Amniotic epithelial cell (primary cell): ENCODE measurements around the gene NUP210L.

Source experiments
- DNase-seq: peaks from one replicate; pipeline ENCODE4 v3.0.0-alpha.2; 2010; ENCODE audit warnings: low read depth

The NUP210L gene

DNA sequence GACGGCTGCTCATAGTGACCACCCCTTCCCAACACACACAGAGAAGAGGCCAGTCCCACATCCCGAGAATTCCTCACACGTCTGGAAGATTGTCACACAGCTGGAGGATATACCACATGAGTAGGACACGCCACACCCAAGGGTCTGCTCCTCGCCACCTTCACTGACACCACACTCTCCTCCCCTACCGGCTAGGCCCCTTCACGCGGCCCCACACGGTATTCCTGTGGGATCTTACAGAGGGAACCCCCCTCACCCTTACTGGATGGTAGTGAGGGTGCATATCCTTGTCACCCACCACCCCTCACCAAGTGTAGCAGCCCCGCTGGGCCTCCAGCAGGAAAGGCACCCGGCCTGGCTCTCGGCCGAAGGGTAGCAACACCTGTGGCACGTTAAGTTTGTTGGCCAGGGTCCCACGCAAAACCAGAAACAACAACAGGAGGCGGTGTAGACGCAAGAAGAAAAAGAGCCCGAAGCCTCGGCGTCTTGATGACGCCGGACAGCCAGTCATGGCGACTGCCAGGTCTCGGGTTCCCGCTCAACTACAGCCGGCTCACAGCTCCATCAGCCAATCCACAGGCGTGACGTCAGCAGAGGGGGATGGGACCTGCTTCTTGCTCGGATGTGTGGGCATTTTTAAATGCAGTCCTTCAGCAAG is at the start of gene NUP210L:
Gene NUP210L, minus strand, starts transcription at position 540 of the 658 bp plus-strand sequence.
- DNase-seq: no peak

DNA sequence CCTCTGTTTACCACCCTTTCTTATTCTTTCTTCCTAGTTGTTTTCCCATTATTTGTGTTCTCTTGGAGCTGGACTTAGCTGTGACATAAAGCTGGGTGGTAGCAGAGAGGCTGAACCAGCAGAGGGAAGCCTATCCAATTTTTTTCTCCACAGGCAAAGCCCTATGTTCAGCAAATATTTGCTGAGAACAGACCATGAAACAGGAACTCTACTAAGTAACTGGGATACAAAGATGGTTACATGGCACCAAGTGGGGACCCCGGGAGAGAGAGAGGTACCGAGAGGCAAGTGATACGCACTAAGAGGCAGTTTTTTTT is 44.6 kb upstream of the NUP210L start:
- DNase-seq: no peak

DNA sequence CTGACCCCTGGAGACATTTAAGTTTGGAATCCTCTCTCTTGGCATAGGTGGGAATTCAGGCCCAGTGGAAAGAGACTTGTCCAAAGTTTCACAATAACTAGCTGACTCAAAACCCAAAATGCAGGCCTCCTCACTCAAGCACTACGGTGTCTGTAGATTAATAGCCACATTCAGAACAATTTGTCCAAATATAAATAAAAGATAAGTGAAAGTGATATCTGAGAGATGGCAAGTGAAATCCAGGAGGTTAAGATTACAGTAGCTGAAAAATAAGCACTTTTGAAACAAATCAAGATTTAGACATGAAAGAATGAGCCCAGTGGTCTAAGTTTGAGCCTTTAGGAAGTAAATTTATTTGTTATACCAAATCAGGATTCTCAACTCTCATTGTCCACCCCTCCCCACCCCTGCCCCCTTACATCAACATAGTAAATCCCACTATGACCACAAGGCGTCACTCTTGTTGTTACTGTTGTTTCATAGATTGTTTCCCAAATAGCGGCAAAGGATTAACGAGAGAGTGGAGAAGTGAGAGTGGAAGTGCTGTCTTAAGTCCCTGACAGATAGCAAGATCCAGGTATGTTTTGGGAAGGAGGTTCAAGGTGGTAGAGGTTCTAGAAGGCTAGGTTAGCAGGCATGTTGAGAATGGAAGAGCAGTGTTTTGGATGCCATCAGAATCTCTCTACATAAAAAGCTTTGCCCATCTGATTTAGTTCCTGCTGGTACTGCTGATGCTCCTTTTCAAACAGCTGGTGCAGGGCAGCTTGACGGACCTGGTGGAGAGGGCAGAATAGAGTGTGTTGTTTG is 44.1 kb upstream of the NUP210L start:
- peak; percentile 85 for DNase-seq

DNA sequence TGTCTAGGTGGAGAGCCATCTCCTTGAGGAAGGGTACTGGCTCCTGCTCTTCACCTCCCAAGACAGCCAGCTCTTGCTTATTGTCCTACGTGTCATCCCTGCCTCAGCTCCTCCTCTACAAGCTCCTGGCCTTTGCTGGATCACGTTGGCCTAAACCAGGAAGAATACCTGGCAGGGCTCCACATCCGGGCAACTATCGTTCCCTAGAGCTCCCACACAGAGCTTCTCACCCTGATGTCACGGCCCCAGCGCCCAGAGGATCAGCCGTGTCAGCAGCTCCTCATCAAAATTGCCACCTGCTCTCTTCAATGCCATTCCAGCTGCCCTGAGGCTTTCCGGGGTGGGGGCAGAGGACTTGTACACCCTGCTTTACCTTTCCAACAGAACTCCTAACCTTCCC is 38.9 kb upstream of the NUP210L start:
- no peak for DNase-seq

DNA sequence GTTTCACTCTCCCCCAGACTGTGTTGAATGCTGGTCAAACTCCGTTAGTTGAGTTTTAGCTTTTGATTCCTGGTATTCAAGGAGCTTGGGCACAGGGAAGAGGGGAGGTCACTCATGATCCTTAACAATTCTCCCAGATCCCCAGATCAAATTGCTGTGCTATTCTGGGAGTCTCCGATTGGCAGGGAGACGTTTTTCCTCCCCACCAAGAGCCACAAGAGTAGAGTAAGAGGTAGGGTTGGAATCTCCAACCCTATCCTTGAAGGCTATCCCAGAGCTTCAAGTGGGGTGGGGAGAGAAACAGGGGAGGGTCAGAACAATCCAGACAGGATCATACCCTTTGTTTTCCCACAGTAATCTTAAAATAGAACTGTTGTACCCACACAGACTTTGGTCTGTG is 37.6 kb upstream of the NUP210L start:
- no peak for DNase-seq

DNA sequence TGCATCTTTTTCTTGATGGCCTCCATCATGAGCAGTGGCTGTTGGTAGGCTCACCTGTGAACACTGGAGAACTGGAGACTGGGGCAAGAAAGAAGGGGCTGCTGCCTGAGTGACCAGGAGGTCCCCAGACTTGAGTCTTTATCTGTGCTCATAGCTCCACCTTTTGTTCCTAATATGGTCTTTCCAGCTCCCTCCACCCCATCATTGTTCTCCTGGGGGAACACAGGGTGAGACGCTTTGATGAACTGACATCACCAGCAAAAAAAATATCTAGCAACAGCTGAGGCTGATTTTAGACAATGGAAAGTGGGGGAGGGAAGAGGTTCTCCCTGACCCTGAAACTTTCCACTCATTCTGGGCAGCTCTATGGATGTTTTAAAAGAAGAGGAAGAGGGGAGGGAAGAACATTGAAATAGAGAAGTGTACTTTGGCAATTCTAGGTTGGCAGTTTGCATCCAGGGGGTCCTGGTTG is 37.2 kb upstream of the NUP210L start, which contains the start of gene TPM3:
Gene TPM3, minus strand, starts transcription at position 111 of the 472 bp plus-strand sequence. Its CDS starts 82 bp downstream, at position 29.
- no peak for DNase-seq

DNA sequence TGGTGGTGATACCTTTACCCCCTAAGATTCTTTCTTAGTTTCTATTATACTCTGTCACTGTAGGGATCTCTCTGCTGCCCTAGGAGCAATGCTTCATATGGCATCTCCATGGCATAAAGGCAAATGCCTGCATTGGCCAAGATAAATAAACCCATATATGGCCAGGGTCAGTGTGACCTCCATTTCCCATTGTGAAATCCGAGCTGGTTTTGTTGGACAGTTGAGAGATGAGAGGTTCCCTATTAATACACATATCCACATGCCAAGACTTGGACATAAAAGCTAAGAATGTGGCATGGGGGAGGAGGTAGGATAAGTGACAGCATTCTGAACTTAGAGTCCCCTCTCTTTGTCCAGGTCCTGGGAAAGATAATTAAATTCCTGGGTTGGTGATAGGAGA is 35.7 kb upstream of the NUP210L start:
- peak; percentile 53 for DNase-seq

DNA sequence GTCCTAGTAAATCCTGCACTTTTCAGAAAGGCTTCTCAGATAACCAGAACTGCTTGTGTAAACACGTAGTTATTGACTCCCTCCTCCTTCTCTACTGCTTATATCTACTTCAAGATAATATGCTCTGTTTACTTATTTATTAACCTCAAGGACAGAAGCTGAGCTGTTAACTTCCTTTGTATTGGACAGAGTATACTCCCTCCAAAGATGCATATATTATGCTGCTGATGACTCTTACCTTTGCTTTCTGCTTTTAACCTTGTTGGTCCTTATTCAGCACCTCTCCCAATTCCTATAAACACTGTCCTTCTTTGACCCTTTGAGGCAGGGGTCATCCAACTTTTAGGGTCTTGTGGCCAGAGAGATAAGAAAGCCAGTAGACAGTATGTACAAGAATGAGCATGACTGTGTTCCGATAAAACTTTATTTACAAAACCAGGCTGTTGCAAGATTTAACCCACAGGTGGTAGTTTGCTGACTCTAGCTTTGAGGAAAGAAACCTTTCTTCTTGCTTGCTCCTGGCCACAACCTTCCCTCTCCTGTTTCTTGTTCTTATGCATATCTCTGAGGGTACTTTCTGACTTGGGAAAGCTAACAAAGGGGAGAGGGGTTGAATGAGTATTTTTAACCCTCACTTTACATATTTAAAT is 32.1 kb upstream of the NUP210L start:
- peak; percentile 29 for DNase-seq

DNA sequence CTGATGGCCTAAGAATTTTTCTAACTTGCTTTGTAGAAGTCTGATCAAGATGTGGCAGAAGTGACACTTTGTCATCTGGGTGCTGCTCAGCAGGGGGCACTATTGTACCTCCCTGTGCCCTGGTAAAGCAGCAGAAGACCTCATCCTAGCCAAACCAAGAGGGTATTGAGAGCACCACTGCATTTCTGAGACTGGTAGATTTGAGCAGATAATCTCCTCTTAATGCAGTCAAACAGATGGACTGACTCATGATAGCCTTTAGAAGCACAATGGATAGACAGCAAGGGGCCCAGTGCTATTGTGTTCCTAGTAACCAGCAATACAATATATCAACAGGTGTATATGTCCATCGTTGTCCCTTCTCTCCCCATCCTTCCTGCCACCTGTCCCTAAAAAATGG is 31.3 kb upstream of the NUP210L start:
- DNase-seq: peak; percentile 66

DNA sequence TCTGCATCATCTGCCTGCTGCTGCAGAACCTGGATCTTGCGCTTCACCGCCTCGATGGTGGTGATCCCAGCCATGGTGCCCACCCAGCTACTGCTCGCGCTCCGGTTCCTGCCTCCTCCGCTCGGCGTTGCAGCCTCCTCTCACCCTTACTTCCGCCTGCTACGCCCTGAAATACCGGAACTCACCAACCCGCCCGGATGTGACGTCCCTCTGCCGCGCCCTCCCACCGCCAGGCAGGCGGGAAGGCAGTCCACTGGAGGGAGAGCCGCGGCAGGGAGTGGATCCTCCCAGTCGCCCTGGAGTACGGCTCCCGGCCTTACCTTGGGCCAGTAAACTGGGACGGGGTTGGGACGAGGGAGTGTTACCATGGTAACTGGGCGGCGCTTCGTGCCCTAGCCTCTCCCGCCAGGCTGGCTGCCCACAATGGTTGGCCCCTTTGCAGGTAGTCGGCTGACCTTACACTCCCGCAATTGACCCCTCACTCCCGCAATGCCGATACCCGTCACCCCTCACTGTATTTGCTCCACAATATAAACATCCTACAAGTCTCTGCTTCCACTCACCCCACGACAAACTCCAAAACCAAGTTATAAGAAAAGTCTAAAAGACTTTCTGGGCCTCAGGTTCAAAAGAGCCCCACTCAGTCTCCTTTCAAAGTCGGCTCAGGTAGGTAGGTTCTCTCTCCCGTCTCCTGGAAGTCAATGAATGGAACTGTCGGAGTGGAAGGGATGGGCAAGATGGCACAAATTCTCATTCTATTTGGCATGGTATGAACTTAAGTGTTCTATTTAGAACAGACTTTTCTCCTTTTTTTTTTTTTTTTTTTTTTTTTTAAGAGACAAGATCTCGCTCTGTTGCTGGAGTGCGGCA is 28.4 kb upstream of the NUP210L start:
- peak; percentile 95 for DNase-seq

DNA sequence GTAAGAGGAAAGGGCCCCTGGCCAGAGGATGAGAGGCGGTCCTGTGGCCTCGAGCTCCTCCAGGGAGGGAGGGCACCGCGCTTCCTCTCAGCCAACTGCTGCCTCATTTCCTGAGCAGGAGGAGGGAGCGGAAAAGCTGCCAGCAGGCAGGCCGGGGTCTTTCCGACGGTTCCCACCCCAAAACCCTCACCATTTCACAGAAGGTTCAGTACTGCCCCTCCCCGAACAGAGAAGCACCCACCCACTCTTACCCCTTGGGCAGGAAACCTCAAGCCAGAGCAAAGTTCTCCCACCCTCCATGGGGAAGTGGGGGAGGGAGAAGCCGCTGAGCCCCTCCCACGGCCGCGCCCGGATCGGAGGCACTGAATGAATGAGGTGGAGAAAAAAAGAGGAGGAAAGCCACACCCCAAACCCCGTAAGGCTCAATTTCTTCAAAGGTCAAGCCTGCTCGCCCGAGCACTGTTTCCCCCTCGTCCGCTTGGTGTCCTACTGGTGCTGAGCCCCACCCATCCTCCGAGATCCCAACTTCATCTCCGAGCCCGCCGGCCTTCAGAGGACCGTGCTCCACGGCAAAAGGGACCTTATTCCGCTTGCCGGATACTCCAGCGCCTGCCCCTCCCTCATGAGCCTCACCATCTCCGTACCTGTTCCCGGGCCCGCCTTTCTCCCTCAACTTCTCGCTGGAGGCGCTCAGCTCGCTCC is 27.6 kb upstream of the NUP210L start:
- no peak for DNase-seq

DNA sequence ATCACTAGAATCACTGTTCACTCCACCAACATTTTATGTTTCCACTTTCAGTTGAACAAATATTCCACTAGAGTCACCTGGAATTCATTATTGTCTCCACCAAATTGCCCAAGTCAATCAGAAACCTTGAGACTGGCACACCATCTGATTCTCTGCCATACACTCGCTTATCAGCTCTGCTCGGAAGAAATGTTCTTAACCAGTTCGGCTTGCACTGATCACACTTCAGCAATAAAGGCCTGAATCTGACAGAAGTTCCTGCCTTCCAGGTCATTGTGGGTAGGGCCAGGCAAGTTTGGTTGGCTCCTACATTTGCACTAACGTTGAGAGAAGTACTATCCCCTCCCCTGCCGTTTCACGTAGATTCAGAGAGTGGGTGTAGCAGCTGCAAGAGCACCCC is 27.1 kb upstream of the NUP210L start:
- peak; percentile 87 for DNase-seq

DNA sequence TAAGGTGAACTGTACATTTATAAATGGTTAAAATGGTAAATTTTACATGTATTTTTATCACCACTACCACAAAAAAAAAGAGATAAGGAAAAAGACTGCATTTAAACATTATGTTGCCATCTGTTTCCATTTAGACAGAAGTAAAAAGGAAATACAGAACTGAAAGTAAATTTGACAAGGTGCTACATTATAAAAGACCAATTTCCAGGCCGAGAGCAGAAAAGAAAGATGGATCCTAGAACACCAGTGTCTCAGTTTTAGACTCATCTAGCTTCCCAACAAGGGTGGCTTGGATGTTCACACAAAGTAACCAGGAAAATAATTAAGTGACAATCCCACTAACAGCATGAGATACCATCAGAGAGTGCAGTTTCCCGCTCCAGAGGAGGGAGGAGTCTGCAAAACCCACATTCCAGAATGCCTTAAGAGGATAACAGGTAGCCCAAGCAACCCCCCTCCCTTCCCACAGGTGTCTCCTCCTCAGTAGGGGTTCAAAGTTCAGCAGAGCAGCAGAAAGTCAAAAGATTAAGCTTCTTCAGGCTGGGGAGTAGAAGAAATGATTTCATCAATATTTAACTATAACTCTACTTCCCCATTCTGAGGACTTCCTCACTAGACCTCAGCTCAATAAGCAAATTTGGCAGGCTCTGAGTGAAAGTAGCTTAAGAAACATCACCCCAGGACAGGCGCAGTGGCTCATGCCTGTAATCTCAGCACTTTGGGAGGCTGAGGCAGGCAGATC is 25.2 kb upstream of the NUP210L start:
- no peak for DNase-seq

DNA sequence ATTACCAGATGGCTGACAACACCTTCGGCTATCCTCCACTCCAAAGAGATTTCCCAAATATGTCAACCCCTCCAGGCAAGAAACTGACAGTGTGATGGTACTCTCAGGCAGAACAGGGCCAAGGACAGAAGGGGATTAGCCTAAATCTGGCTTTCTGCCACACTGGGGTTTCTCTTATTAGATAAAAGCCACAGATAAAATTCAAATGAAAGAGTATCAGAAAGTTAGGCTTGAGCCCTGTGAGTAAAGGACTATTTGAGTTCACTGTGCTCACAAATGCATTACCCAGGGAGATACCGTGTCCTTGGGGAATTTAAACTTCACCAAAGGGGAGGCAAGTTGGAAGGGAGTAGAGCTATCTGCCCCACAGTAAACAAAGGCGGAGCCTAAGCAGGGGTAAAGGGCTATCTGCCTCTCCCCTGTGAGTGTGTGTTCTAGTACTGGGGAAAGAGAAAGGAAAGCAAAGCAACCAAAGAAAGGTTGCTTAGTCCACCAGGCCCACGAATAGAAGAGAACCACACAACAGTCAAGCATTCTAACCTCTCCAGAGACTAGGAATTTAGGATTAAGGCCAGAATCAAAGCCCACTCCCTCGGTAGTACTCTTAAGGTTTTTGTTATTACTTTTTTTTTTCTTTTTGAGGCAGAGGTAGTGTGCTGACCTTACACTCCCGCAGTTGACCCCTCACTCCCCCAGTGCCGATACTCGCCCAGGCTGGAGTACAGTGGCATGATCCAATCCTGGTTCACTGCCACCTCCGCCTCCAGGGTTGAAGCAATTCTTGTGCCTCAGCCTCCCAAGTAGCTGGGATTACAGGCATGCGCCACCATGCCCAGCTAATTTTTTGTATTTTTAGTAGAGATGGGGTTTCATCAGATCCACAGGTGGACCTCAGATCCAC is 24.3 kb upstream of the NUP210L start:
- DNase-seq: peak; percentile 54

DNA sequence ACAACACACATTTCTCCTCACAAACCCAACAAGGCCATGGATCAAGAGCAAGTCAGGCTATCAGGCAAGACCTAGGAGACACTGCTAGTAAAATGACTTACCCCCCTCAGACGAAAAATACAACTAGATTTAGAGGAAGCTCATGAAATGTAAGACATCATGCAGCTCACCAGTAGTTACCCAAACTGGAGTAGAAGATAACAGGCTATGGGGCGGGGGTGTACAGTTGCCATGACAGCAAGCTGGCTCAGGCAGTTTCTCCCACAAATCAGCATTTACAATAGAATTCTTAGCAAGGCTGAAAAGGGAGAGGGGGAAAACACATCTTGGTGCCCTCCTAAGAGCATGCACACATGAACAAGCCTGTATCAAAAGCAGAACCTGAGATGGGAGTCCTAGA is 23.1 kb upstream of the NUP210L start:
- peak; percentile 31 for DNase-seq

DNA sequence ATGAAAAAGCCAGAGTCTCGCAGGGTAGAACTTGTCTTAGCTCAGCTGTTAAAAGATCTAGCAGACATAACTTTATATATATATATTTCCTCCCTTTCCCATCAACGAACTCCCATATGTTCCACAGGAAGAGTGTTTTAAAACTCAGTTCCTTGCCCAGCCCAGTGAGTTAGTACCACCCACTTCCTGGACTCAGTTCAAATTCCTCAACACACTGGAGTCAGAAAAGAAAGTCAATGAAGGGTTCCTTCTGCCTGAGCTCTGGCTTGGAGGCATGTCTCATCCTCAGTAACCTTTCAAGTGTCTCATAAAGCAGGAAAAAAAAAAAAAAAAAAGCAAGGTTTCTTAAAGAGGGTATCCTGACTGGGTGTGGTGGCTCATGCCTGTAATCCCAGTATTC is 21.5 kb upstream of the NUP210L start:
- DNase-seq: peak; percentile 73

DNA sequence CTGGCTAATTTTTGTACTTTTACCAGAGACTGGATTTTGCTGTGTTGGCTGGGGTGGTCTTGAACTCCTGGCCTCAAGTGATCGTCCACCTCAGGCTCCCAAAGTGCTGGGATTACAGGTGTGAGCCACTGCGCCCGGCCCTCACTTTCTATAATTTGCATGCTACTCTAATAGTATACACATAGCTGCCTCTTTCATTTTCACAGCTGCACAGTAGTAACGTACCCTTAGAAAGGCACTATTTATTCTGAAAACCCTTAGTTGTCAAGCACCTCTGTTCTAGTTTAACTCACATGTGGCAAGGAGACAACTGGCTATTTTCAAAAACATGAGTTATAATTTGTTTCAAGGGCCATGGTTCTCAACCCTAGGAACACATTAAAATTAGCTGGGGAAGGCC is 19.8 kb upstream of the NUP210L start:
- no peak for DNase-seq

DNA sequence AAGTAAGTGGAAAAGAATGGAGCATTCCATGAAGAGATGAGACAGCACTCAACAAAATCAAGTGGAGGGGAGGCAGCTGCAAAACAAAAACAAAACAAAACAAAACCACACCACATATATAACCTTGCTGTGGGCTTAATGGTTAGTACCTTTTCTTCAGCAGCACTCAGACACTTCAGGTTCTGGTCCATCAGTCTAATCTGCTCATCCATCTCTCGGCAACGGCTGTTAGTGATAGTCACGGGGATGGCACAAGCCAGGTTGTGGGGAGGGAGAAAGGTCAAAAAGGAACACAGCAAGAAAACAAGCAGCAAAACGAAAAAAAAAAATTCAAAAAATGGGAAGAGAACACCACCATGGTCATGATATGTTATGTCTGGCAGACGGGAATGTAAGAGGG is 17.0 kb upstream of the NUP210L start:
- DNase-seq: no peak

DNA sequence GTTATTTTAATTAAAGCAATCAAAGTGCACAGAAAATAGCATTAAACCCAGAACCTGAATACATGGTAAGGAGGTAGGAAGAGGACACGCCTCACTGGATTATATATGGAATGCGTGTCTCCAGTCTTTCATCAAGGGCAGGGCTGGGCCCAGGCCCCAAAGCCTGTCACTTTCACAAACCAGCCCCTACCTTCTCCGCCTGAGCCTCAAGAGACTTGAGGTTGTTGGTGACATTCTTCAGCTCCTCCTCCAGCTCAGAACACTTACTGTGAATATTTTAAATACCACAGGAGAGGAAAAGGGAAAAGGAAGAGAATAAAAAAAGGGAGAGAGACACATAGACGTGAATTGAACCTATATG is 16.3 kb upstream of the NUP210L start:
- DNase-seq: no peak
